Umbilical cord (tissue), 2 donors: ENCODE data around the gene KRT78. TPM values are rescaled to one million over a fixed set of nuclear protein-coding genes. Genes with fewer than 3 reads are reported as not detected.
A peak's percentile ranks its signal among the peaks of the same experiment; 100 is the strongest.

Source experiments
- DNase-seq: peaks from one replicate; pipeline ENCODE4 v3.0.0-alpha.2; 2015; ENCODE audit warnings: low spot score
- total RNA-seq: library from RNA; depleted of rRNA; stranded (reverse); fragments of >200 nt; gene quantifications from one replicate; pipeline ENCODE4 v1.2.3, GENCODE V29; 2014; ENCODE audit warnings: low replicate concordance; ENCODE audit not compliant: insufficient read depth

The KRT78 gene
- total RNA-seq, 1 donor from 2014 or later = 8.7 TPM

- no peak for DNase-seq
These were observed 23.9 kb downstream of the KRT78 start for GRCh38 chr12:52824741-52825410.

- no peak for DNase-seq
These were observed 24.9 kb downstream of the KRT78 start for GRCh38 chr12:52823761-52824450.

- no peak for DNase-seq
These were observed 25.9 kb downstream of the KRT78 start for GRCh38 chr12:52822771-52823510.

- DNase-seq = no peak
These were observed 26.8 kb downstream of the KRT78 start for GRCh38 chr12:52821826-52822660.

- DNase-seq = no peak
These were observed 27.6 kb downstream of the KRT78 start for GRCh38 chr12:52821071-52821730.

- DNase-seq = no peak
These were observed 28.3 kb downstream of the KRT78 start for GRCh38 chr12:52820521-52820920.

- DNase-seq = no peak
These were observed 28.9 kb downstream of the KRT78 start for GRCh38 chr12:52819731-52820510.

GRCh38 chr12:52818887-52819420 lies 29.8 kb downstream of the KRT78 start:
- peak; percentile 45 for DNase-seq

- peak; percentile 90 for DNase-seq
These were observed 30.4 kb downstream of the KRT78 start for GRCh38 chr12:52818388-52818787.

- DNase-seq = no peak
These were observed 31.0 kb downstream of the KRT78 start for GRCh38 chr12:52817699-52818238.

- DNase-seq = no peak
These were observed 31.6 kb downstream of the KRT78 start for GRCh38 chr12:52817003-52817698.

GRCh38 chr12:52815676-52816588 lies 32.9 kb downstream of the KRT78 start:
- no peak for DNase-seq

- no peak for DNase-seq
These were observed 33.6 kb downstream of the KRT78 start for GRCh38 chr12:52815161-52815560.

GRCh38 chr12:52814710-52815155 lies 34.1 kb downstream of the KRT78 start:
- no peak for DNase-seq

- peak; percentile 74 for DNase-seq
These were observed 34.7 kb downstream of the KRT78 start, which contains the start of gene KRT4 for GRCh38 chr12:52813885-52814709. Gene KRT4 (minus strand): TSS chr12:52814116. CDS start chr12:52814058, 58 bp downstream.

GRCh38 chr12:52813203-52813819 lies 35.5 kb downstream of the KRT78 start:
- DNase-seq = no peak
